Stimulated activated naive B cell treated with anti-CD40 and anti-IgM and Interleukin-4, amounts not matched to agents 10 μg/mL and 1 μg/mL and 100 μg/mL, for 72 hours (primary cell): ENCODE data around the gene KCND3.

Source experiments
- ATAC-seq, 2 donors: fragments of 150-1000 bp; cut with Tn5 transposase; replicated peaks; 2 replicates each; pipeline ENCODE4 v1.10.0; 2021; ENCODE audit warnings: moderate library complexity in 1 of 2
- DNase-seq: peaks from one replicate; pipeline ENCODE4 v3.0.0; 2021
- H3K27ac Mint-ChIP-seq: one replicate; pipeline ENCODE4 v1.8.0; 2022; ENCODE audit warnings: mild to moderate bottlenecking, mixed read lengths
- H3K27me3 Mint-ChIP-seq, 2 donors: one replicate each; pipeline ENCODE4 v1.8.0; 2022; ENCODE audit warnings: mixed read lengths in 2 of 2
- H3K36me3 Mint-ChIP-seq, 2 donors: one replicate each; pipeline ENCODE4 v1.8.0; 2022; ENCODE audit warnings: mixed read lengths in 2 of 2, mild to moderate bottlenecking in 1 of 2
- H3K4me1 Mint-ChIP-seq, 2 donors: one replicate each; pipeline ENCODE4 v1.8.0; 2022; ENCODE audit warnings: mixed read lengths in 2 of 2, mild to moderate bottlenecking in 1 of 2
- H3K4me3 Mint-ChIP-seq, 2 donors: one replicate each; pipeline ENCODE4 v1.8.0; 2022; ENCODE audit warnings: mild to moderate bottlenecking in 2 of 2, mixed read lengths in 2 of 2, moderate library complexity in 1 of 2
- H3K9me3 Mint-ChIP-seq, 2 donors: one replicate each; pipeline ENCODE4 v1.8.0; 2022; ENCODE audit warnings: mixed read lengths in 2 of 2, mild to moderate bottlenecking in 1 of 2

Gene KCND3

GRCh38 chr1:111720977-111721786, 268.3 kb downstream of the KCND3 start:
- ATAC-seq (peak; percentile 3 to 6), DNase-seq (no peak)
- Mint-ChIP-seq H3K4me3 (peak overlapping the region; percentile 28 to 30), H3K36me3 (peaks cover 17 to 55% of the 10 kb centered on the region in 2 donors), H3K4me1 (peaks cover 27 to 44% of the 10 kb centered on the region in 2 donors), H3K27me3 (no peaks in the 10 kb centered on the region), H3K27ac (peak overlapping the region; percentile 93), H3K9me3 (no peaks in the 10 kb centered on the region)
